KMS-11 (cell line): ENCODE measurements around the gene ZBTB43.

Experiments
- H2AFZ ChIP-seq: fragments of 200-600 bp; sonication (generic); 2 replicates; pipeline ENCODE4 v1.6.1; 2016; ENCODE audit warnings: antibody characterized with exemption, mixed run types, low read depth
- H3K27ac ChIP-seq: fragments of 200-600 bp; sonication (generic); 2 replicates; pipeline ENCODE4 v1.6.1; 2016; ENCODE audit warnings: mild to moderate bottlenecking, mixed run types
- H3K27me3 ChIP-seq: fragments of 200-600 bp; sonication (generic); 2 replicates; pipeline ENCODE4 v1.6.1; 2017; ENCODE audit warnings: mild to moderate bottlenecking, low read depth, mixed run types, moderate library complexity; ENCODE audit not compliant: insufficient read depth
- H3K36me3 ChIP-seq: fragments of 200-600 bp; sonication (generic); 2 replicates; pipeline ENCODE4 v1.6.1; 2017; ENCODE audit warnings: mild to moderate bottlenecking, mixed run types; ENCODE audit not compliant: insufficient read depth
- H3K4me1 ChIP-seq: fragments of 200-600 bp; sonication (generic); 2 replicates; pipeline ENCODE4 v1.6.1; 2016; ENCODE audit warnings: mild to moderate bottlenecking, low read depth, mixed run types; ENCODE audit not compliant: poor library complexity, severe bottlenecking
- H3K4me2 ChIP-seq: fragments of 200-600 bp; sonication (generic); 2 replicates; pipeline ENCODE4 v1.7.0; 2016; ENCODE audit warnings: mild to moderate bottlenecking, mixed run types
- H3K4me3 ChIP-seq: fragments of 200-600 bp; sonication (generic); IDR thresholded peaks from 2 replicates; pipeline ENCODE4 v1.6.1; 2017; ENCODE audit warnings: low read depth, low read length, mixed read lengths; ENCODE audit not compliant: insufficient read depth
- H3K79me2 ChIP-seq: fragments of 200-600 bp; sonication (generic); 2 replicates; pipeline ENCODE4 v1.6.1; 2016; ENCODE audit warnings: low read depth, mixed run types; ENCODE audit not compliant: insufficient read depth
- H3K9ac ChIP-seq: fragments of 200-600 bp; sonication (generic); 2 replicates; pipeline ENCODE4 v1.6.1; 2016; ENCODE audit warnings: mild to moderate bottlenecking, mixed run types
- H4K20me1 ChIP-seq: fragments of 200-600 bp; sonication (generic); 2 replicates; pipeline ENCODE4 v1.6.1; 2016; ENCODE audit warnings: mild to moderate bottlenecking, mixed run types; ENCODE audit not compliant: insufficient read depth
- TF ChIP-seq, protein P1 (sequence below): fragments of 200-600 bp; sonication (generic); conservative IDR thresholded peaks from 2 replicates; pipeline ENCODE4 v1.6.1; 2017; ENCODE audit warnings: low read depth, mild to moderate bottlenecking, antibody characterized with exemption, low read length, moderate library complexity, mixed read lengths

Gene ZBTB43

GRCh38 chr9:126856326-126856877 is 51.6 kb downstream of the ZBTB43 start:
- H3K79me2 ChIP-seq: no peaks in the 10 kb centered on the region
- H3K27ac ChIP-seq: no peak overlapping the region
- no peaks in the 10 kb centered on the region for H4K20me1 ChIP-seq
- TF ChIP-seq, protein P1, sequence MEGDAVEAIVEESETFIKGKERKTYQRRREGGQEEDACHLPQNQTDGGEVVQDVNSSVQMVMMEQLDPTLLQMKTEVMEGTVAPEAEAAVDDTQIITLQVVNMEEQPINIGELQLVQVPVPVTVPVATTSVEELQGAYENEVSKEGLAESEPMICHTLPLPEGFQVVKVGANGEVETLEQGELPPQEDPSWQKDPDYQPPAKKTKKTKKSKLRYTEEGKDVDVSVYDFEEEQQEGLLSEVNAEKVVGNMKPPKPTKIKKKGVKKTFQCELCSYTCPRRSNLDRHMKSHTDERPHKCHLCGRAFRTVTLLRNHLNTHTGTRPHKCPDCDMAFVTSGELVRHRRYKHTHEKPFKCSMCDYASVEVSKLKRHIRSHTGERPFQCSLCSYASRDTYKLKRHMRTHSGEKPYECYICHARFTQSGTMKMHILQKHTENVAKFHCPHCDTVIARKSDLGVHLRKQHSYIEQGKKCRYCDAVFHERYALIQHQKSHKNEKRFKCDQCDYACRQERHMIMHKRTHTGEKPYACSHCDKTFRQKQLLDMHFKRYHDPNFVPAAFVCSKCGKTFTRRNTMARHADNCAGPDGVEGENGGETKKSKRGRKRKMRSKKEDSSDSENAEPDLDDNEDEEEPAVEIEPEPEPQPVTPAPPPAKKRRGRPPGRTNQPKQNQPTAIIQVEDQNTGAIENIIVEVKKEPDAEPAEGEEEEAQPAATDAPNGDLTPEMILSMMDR: no peak
- H3K9ac ChIP-seq: no peak overlapping the region
- H3K36me3 ChIP-seq: no peaks in the 10 kb centered on the region
- peaks cover 10% of the 10 kb centered on the region for H3K4me1 ChIP-seq
- peaks cover 2% of the 10 kb centered on the region; the same call in 1 of the 2 replicates for H3K27me3 ChIP-seq
- H3K4me3 ChIP-seq: no peak overlapping the region
- no peak overlapping the region for H3K4me2 ChIP-seq
- H2AFZ ChIP-seq: no peak overlapping the region

DNA sequence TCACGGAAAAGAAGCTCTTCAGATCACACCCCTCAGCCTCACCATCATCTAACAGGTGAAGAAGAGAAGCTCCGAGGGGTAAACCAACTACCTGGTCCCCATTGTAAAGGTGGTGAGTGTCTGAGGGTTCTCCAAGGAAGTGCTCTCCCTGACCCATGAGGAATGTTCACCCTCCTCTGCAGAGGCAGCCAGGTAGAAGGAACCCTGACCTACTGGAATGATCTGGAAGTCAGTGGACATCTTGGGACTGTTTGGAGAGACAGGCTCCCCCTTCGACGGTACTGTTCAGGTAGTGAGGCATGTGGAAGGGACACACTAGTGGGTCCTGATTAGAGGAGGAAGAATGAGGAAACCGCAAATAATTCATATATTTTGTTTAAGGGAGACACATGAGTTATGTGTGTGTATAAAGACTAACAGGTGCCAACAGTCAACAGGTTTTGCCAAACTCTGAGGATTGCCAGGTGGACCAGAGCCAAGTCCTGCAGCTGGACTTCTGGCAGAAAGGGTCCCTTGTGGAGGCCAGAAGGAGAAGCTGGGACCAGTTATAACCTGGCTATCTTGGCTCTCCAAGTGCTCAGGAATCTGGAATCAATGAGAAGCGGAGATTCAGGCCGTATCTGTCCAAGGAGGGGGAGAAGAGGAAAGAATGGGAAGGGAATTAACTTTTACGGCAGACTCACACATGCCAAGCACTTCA is 52.6 kb downstream of the ZBTB43 start:
- Histone ChIP-seq H3K27me3 (peaks cover 2% of the 10 kb centered on the region; the same call in 1 of the 2 replicates), H3K79me2 (0 out of 2 replicates have a peak, but pooled peaks cover 6% of the 10 kb centered on the region), H2AFZ (no peak overlapping the region), H3K36me3 (no peaks in the 10 kb centered on the region), H3K9ac (no peak overlapping the region), H3K4me2 (no peak overlapping the region), H3K4me1 (peaks cover 16% of the 10 kb centered on the region), H3K27ac (no peak overlapping the region), H3K4me3 (no peak overlapping the region), H4K20me1 (no peaks in the 10 kb centered on the region)
- TF ChIP-seq, protein P1: no peak

GRCh38 chr9:126859111-126859510 is 54.3 kb downstream of the ZBTB43 start:
- Histone ChIP-seq H3K4me1 (peaks cover 16% of the 10 kb centered on the region), H2AFZ (peak overlapping the region; percentile 93; the same call in 1 of the 2 replicates), H3K79me2 (0 out of 2 replicates have a peak, but pooled peaks cover 9% of the 10 kb centered on the region), H4K20me1 (no peaks in the 10 kb centered on the region), H3K4me2 (no peak overlapping the region; the same call in 1 of the 2 replicates), H3K27ac (no peak overlapping the region), H3K9ac (no peak overlapping the region), H3K27me3 (no peaks in the 10 kb centered on the region; the same call in 1 of the 2 replicates), H3K36me3 (no peaks in the 10 kb centered on the region), H3K4me3 (no peak overlapping the region)
- TF ChIP-seq, protein P1: no peak

- Histone ChIP-seq H3K79me2 (0 out of 2 replicates have a peak, but pooled peaks cover 9% of the 10 kb centered on the region), H3K27me3 (no peaks in the 10 kb centered on the region; the same call in 1 of the 2 replicates), H3K36me3 (no peaks in the 10 kb centered on the region), H3K4me1 (peaks cover 16% of the 10 kb centered on the region), H3K4me2 (peak within 1 kb of the TSS; percentile 74), H2AFZ (peak within 1 kb of the TSS; percentile 93), H3K27ac (peak within 1 kb of the TSS; percentile 33; the same call in 1 of the 2 replicates), H3K9ac (peak within 1 kb of the TSS; percentile 53; the same call in 1 of the 2 replicates), H4K20me1 (no peaks in the 10 kb centered on the region), H3K4me3 (no peak within 1 kb of the TSS)
- TF ChIP-seq, protein P1: peak; percentile 92
Observed at GRCh38 chr9:126860077-126860756, 55.4 kb downstream of the ZBTB43 start, which contains the start of gene ZBTB34. Gene ZBTB34, plus strand, starts transcription at chr9:126860639. Its CDS starts 18,761 bp downstream, at chr9:126879400.
